GM12865 (cell line): ENCODE measurements around the gene UVSSA.

Experiments
- DNase-seq: peaks from one replicate; pipeline ENCODE4 v3.0.0; 2010; ENCODE audit warnings: low read depth
- H3K4me3 ChIP-seq: 2 replicates; pipeline ENCODE4 v1.5.1; 2011; ENCODE audit warnings: mild to moderate bottlenecking, low read depth, low read length, control low read depth
- TF ChIP-seq, protein P1 (sequence below): IDR thresholded peaks from 2 replicates; pipeline ENCODE4 v1.5.1; 2011; ENCODE audit warnings: low read length, control low read depth, low read depth, inconsistent platforms; ENCODE audit not compliant: insufficient read depth; ENCODE audit errors: missing control alignments

UVSSA gene

DNA sequence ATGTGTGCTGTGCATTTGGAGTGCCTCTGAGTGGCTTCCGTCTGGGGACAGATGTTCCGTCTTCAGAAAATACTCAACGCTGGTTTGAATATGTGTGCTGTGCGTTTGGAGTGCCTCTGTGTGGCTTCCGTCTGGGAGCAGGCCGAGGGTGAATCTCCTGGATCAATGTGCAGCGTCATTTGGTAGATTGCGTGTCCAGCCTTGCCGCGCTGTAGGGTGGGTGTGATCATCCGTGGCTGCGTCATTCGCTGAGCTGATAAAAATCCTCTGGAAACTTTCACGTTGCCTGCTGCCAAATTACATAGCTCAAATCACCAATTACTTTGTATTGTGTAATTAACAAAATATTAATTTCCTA is 12.1 kb downstream of the UVSSA start:
- H3K4me3 ChIP-seq = no peak overlapping the region
- TF ChIP-seq, protein P1, sequence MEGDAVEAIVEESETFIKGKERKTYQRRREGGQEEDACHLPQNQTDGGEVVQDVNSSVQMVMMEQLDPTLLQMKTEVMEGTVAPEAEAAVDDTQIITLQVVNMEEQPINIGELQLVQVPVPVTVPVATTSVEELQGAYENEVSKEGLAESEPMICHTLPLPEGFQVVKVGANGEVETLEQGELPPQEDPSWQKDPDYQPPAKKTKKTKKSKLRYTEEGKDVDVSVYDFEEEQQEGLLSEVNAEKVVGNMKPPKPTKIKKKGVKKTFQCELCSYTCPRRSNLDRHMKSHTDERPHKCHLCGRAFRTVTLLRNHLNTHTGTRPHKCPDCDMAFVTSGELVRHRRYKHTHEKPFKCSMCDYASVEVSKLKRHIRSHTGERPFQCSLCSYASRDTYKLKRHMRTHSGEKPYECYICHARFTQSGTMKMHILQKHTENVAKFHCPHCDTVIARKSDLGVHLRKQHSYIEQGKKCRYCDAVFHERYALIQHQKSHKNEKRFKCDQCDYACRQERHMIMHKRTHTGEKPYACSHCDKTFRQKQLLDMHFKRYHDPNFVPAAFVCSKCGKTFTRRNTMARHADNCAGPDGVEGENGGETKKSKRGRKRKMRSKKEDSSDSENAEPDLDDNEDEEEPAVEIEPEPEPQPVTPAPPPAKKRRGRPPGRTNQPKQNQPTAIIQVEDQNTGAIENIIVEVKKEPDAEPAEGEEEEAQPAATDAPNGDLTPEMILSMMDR = no peak
- DNase-seq = no peak

DNA sequence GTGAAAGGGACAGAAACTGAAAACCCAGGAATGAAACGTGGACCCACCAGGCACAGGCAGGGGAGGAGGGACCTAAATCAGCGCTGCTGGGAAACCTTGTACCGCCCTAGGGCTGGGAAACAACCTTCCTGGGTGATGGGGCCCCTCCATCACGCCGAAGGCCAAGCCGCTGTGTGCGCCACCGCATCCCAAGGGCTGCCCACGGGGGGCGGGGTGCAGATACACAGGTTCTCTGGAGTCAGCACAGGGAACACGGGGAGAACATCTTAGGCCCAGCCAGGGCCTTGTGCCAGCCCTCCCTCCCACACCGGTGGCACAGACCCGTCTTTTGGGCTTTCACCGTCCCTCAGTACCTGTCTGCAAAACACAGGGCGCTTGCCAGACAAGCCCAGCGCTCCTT is 13.0 kb downstream of the UVSSA start:
- no peak for DNase-seq
- H3K4me3 ChIP-seq = no peak overlapping the region
- TF ChIP-seq, protein P1 = no peak

DNA sequence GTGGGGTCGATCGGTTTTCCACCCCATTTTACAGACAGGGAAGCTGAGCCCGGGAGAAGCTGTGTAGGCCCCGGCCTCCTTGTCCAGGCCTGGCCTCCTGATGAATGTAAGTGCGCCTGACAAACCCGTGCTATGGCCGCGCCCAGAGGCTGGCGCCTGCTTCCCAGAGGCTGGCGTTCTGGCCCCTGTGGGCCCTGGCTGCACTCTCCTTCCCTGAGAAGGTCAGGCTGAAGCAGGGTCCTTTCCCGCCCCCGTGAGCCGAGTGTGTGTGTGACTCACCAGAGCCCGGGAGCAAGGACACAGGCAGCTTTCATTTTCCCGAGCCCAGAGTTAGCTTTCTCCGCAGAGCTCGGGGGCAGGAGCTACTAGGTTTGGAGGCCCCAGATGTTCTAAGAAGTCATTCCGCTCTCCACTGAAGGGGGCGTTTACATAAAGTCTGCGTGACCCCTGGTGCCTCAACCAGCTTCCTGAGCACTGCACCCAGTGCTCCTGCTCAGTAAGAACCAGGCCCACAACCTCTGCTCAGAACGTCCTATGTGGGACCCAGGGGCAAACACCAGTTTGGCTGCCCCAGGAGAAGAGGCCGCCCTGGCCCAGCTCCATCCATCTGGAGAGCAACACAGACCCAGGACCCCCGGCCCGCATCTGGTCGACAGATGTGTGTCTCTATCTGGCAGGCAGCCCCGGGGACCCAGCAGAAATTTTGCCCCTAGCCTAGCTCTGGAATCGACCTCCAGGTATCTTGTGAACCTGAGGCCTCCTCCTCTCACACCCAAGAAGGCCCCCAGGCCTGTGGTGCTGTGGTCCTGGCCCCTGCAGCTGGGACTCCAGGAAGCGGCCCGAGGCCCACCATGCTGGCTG is 13.6 kb downstream of the UVSSA start:
- no peak for DNase-seq
- TF ChIP-seq, protein P1 = no peak

DNA sequence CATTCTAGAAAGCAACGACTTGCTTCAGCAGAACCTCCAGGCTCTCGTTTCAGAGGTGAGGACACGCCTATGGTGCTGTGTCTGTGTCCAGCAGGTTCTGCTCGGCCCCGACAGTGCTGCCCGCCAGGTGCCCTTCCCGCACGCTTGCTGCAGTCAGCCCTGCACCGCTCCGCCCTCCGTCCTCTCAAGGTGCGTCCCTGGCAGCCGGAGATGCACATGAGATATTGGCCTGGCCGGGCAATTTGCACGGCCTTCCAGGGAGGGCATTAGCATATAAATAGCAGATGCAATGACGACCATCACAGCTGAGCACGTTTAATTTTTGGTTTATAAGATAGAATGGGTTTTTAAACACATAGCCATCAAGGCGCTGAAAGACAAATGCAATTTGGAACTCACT is 14.4 kb downstream of the UVSSA start:
- TF ChIP-seq, protein P1 = no peak
- DNase-seq = no peak

More for the DNA sequence above, 13.6 kb downstream of the UVSSA start:
- no peak overlapping the region for H3K4me3 ChIP-seq

DNA sequence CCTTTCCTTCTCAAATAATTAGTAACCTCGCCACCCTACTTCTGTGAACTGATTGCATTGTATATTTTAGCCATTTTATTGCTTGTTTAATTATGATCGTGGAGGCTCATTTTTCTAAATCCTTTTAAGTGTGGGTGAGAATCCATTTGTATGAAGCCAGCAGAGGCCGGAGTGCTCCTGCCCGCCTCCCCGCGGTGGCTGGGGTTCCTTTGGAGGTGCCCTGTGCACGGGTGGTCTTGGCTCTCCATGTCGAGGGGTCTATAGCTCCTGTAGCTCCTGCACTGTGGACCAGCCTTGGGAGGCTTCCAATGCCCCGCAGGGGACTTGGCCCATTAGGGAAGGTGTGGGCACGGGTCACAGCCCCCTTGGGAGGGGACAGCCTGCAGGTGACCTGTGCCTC is 15.0 kb downstream of the UVSSA start:
- H3K4me3 ChIP-seq = no peak overlapping the region
- DNase-seq = no peak
- TF ChIP-seq, protein P1 = no peak

More for the DNA sequence above, 14.4 kb downstream of the UVSSA start:
- H3K4me3 ChIP-seq = no peak overlapping the region

DNA sequence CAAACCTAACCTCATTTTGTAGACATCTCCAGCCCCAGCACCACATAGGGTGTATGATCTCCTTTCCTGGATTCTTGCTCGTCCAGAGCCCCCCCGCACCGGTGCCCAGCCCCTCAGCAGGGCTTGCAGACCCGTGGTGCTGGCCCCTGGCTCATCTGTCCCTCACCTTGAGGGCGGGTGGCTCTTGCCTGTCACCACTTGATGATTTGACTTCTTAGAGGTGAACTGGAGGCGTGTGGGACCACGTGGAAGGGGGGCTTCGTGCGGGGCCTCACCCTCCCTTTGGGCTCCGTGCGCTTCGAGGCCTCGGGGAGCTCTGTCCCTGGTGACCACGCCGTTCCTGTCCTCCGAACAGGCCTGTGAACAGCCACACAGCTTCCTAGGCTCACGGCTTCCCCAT is 15.5 kb downstream of the UVSSA start:
- no peak overlapping the region for H3K4me3 ChIP-seq
- DNase-seq = no peak
- TF ChIP-seq, protein P1 = no peak

DNA sequence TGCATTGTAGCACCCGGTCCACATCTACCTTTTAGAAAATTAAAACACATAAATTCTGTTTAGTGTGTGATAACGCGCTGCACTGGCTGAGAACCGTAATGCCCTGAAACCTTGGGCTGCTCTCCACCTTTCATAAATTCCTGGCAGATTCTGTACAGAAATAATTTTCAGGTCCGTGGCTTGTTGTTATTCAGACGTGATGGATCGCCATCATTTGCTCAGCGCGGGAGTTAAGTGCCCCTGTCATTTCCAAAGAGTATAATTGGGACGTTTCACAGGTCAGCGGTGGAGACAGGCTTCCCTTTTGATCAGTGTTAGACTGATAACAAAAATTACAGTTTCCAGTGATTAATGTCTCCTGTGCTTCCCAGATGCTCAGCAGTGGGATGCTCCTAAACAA is 16.5 kb downstream of the UVSSA start:
- no peak for DNase-seq
- TF ChIP-seq, protein P1 = no peak
- H3K4me3 ChIP-seq = no peak overlapping the region
